Keratinocyte (primary cell): Measurements from ENCODE around the gene FMNL2.

Experiments
- EZH2 ChIP-seq: IDR thresholded peaks from one replicate; pipeline ENCODE4 v1.6.1; 2012; ENCODE audit warnings: inconsistent platforms, mild to moderate bottlenecking, low read length, moderate library complexity
- TF ChIP-seq, protein P1 (sequence below), 3 experiments: IDR thresholded peaks in 1 of 3; conservative IDR thresholded peaks in 1 of 3; optimal IDR thresholded peaks in 1 of 3; 2 replicates in 2 of 3; 3 replicates in 1 of 3; pipeline versions ENCODE3 to v1.5.1; 2011; ENCODE audit warnings: low read length in 3 of 3, mild to moderate bottlenecking in 3 of 3, moderate library complexity in 2 of 3, control low read depth in 1 of 3, inconsistent platforms in 1 of 3; ENCODE audit not compliant: insufficient read depth in 2 of 3; ENCODE audit errors: extremely low read depth in 1 of 3

DNA sequence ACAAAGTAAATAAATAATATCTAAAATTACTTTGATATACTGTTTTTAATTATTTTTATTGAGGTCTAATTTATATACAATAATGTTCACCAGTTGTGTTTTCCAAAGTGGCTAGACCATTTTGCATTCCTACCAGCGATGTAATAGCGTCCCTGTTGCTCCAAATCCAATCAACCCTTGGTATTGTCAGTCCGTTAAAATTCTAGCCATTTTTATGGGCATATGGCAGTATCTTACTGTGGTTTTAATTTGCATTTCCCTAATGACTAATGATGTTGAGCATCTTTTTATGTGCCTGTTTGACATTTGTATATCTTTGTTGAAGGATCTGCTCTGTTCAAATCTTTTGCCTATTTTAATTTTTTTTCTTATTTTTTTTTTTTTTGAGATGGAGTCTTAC lies 197.3 kb downstream of the FMNL2 start:
- TF ChIP-seq, protein P1, sequence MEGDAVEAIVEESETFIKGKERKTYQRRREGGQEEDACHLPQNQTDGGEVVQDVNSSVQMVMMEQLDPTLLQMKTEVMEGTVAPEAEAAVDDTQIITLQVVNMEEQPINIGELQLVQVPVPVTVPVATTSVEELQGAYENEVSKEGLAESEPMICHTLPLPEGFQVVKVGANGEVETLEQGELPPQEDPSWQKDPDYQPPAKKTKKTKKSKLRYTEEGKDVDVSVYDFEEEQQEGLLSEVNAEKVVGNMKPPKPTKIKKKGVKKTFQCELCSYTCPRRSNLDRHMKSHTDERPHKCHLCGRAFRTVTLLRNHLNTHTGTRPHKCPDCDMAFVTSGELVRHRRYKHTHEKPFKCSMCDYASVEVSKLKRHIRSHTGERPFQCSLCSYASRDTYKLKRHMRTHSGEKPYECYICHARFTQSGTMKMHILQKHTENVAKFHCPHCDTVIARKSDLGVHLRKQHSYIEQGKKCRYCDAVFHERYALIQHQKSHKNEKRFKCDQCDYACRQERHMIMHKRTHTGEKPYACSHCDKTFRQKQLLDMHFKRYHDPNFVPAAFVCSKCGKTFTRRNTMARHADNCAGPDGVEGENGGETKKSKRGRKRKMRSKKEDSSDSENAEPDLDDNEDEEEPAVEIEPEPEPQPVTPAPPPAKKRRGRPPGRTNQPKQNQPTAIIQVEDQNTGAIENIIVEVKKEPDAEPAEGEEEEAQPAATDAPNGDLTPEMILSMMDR (optimal IDR thresholded peaks at IDR 0.05 in 1 of 3, IDR thresholded peaks at IDR 0.05 in 1 of 3, conservative IDR thresholded peaks at IDR 0.05 in 1 of 3; ENCODE audit: extremely low read depth in 1 of 3, insufficient read depth in 2 of 3, low read length in 3 of 3) = no peak
- TF ChIP-seq EZH2 = no peak
